HAP-1 (cell line): ENCODE results near the gene ETFBKMT.
"Not testable (repeated sequence)": the region's sequence is repeated elsewhere in the genome, so short reads cannot be mapped to it uniquely, and the experiment has no call there.

ENCODE experiments used
- DNase-seq, 2 experiments: peaks; one replicate each; pipeline ENCODE4 v3.0.0-alpha.2; 2016 to 2020; ENCODE audit warnings: low spot score in 2 of 2
- H3K27me3 ChIP-seq: fragments of 250-450 bp; sonication (Bioruptor Pico); 2 replicates; pipeline ENCODE4 v1.5.1; 2020; ENCODE audit warnings: low read depth, mild to moderate bottlenecking, moderate library complexity
- H3K36me3 ChIP-seq: fragments of 250-450 bp; sonication (Bioruptor Pico); replicated peaks from 2 replicates; pipeline ENCODE4 v1.5.1; 2020; ENCODE audit warnings: mild to moderate bottlenecking
- H3K4me1 ChIP-seq: fragments of 250-450 bp; sonication (Bioruptor Pico); 2 replicates; pipeline ENCODE4 v1.5.1; 2020; ENCODE audit warnings: mild to moderate bottlenecking
- H3K4me3 ChIP-seq: fragments of 250-450 bp; sonication (Bioruptor Pico); 2 replicates; pipeline ENCODE4 v1.5.1; 2020; ENCODE audit warnings: mild to moderate bottlenecking, moderate library complexity
- H3K9me3 ChIP-seq: fragments of 250-450 bp; sonication (Bioruptor Pico); 2 replicates; pipeline ENCODE4 v1.5.1; 2020; ENCODE audit warnings: mild to moderate bottlenecking, moderate library complexity
- in situ Hi-C: fragments of 300-500 bp; cut with MboI; formaldehyde crosslinking; loops from 3 replicates; pipeline ENCODE4 v1.14.3; 2020; ENCODE audit warnings: low sequenced_read_pairs, inconsistent platforms, mixed read lengths

Gene ETFBKMT

DNA sequence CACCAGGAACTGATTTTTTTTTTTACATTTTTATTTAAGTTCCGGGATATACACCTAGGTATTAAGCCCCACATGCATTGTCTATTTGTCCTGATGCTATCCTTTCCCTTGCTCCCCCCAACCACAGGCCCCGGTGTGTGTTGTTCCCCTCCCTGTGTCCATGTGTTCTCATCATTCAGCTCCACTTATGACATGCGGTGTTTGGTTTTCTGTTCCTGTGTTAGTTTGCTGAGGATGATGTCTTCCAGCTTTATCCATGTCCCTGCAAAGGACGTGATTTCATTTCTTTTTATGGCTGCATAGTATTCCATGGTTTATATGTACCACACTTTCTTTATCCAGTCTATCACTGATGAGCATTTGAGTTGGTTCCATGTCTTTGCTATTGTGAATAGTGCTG is 57.5 kb downstream of the ETFBKMT start:
- in situ Hi-C loops, H3K4me3 ChIP-seq: not testable (repeated sequence)

DNA sequence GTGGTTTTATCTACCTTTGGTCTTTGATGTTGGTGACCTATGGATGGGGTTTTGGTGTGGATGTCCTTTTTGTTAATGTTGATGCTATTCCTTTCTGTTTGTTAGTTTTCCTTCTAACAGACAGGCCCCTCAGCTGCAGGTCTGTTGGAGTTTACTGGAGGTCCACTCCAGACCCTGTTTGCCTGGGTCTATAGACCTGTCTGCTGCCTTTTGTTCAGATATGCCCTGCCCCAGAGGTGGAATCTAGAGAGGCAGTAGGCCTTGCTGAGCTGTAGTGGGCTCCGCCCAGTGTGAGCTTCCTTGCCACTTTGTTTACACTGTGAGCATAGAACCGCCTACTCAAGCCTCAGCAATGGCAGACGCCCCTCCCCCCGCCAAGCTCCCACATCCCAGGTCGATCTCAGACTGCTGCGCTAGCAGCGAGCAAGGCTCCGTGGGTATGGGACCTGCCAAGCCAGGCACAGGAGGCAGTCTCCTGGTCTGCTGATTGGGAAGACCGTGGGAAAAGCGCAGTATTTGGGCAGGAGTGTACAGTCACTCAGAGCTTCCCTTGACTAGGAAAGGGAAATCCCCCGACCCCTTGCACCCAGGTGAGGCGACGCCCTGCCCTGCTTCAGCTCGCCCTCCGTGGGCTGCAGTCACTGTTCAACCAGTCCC is 59.2 kb downstream of the ETFBKMT start:
- in situ Hi-C loops, H3K36me3 ChIP-seq, DNase-seq, H3K9me3 ChIP-seq, H3K27me3 ChIP-seq, H3K4me1 ChIP-seq, H3K4me3 ChIP-seq: not testable (repeated sequence)

More for the DNA sequence above, 57.5 kb downstream of the ETFBKMT start:
- not testable (repeated sequence) for H3K36me3 ChIP-seq, H3K9me3 ChIP-seq, DNase-seq, H3K4me1 ChIP-seq, H3K27me3 ChIP-seq

DNA sequence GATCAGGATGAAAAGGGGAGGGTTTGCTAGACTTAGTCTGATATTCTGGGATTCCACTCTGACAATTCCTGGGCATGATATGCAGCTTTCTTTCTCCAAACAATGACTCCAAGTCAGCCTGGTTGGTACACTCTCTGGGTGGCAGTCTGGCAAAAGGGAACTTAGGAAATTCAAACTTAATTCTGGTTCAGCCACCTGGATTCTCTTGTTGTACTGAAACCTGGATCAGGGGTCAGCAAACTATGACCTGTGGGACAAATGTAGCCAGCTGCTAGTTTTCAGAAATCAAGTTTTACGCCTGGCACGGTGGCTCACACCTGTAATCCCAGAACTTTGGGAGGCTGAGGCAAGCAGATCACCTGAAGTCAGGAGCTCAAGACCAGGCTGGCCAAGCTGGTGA is 63.1 kb downstream of the ETFBKMT start:
- in situ Hi-C loops = no loop called here
- Histone ChIP-seq H3K27me3 (no peaks in the 10 kb centered on the region), H3K9me3 (no peaks in the 10 kb centered on the region), H3K36me3 (no peaks in the 10 kb centered on the region), H3K4me1 (no peaks in the 10 kb centered on the region), H3K4me3 (no peak overlapping the region)
- no peak for DNase-seq
